ENCODE data around the gene WWOX. TPM values are rescaled to one million over a fixed set of nuclear protein-coding genes. Genes with fewer than 3 reads are reported as not detected.

WWOX gene
- total RNA-seq, 5 donors from 2014 or later (not counting 1 experiment from before 2014, with no cell fraction given): 21.2 to 26.0 (median 22.6) TPM

- no peak overlapping the region for H3K4me3 ChIP-seq (ENCODE audit: control insufficient read depth in 1 of 2, extremely low read depth in 1 of 2, low read length in 1 of 2)
- no peaks in the 10 kb centered on the region for H3K9me3 Mint-ChIP-seq
- peaks cover 3% of the 10 kb centered on the region for H3K36me3 Mint-ChIP-seq
- H3K4me3 Mint-ChIP-seq: no peak overlapping the region
- H3K27ac ChIP-seq (ENCODE audit: low read length): no peak overlapping the region
- 100% methylated on average over 1 of the region's 6 CpGs for WGBS (ENCODE audit: insufficient coverage)
- ChIA-PET CTCF (no interaction called here), POLR2A (interaction anchor here in 1 of 2 donors (0.6 kb wide), 1 partner anchor 1219 kb away, joined by 3 read pairs; no protein-coding TSS in a partner anchor)
- no peak for ATAC-seq (replicated peaks in 1 of 4)
- no peaks in the 10 kb centered on the region for H3K27me3 ChIP-seq (replicated peaks in 1 of 2; ENCODE audit: control insufficient read depth in 2 of 2, extremely low read depth in 1 of 2, insufficient read depth in 2 of 2, low read length in 1 of 2)
- no peaks in the 10 kb centered on the region for H3K27me3 Mint-ChIP-seq
- no peak for DNase-seq
- H3K4me1 Mint-ChIP-seq: peaks cover 0 to 11% (median 4%) of the 10 kb centered on the region in 3 donors
- H3K27ac Mint-ChIP-seq: no peak overlapping the region
- H3K4me1 ChIP-seq (ENCODE audit: control insufficient read depth in 1 of 2, extremely low read depth in 1 of 2, insufficient read depth in 2 of 2, low read length in 2 of 2): no peaks in the 10 kb centered on the region
- H3K36me3 ChIP-seq (ENCODE audit: control insufficient read depth in 2 of 2, extremely low read depth in 1 of 2, insufficient read depth in 1 of 2, low read length in 1 of 2): no peaks in the 10 kb centered on the region
- no peaks in the 10 kb centered on the region for H3K9me3 ChIP-seq
Measured at GRCh38 chr16:78955206-78955605, 855.8 kb downstream of the WWOX start.

GRCh38 chr16:78956859-78957258, 857.4 kb downstream of the WWOX start:
- Histone ChIP-seq H3K9me3 (no peaks in the 10 kb centered on the region), H3K27ac (ENCODE audit: low read length) (no peak overlapping the region), H3K4me1 (ENCODE audit: control insufficient read depth in 1 of 2, extremely low read depth in 1 of 2, insufficient read depth in 2 of 2, low read length in 2 of 2) (no peaks in the 10 kb centered on the region), H3K4me3 (ENCODE audit: control insufficient read depth in 1 of 2, extremely low read depth in 1 of 2, low read length in 1 of 2) (no peak overlapping the region), H3K27me3 (replicated peaks in 1 of 2; ENCODE audit: control insufficient read depth in 2 of 2, extremely low read depth in 1 of 2, insufficient read depth in 2 of 2, low read length in 1 of 2) (no peaks in the 10 kb centered on the region), H3K36me3 (ENCODE audit: control insufficient read depth in 2 of 2, extremely low read depth in 1 of 2, insufficient read depth in 1 of 2, low read length in 1 of 2) (no peaks in the 10 kb centered on the region)
- no peak for ATAC-seq (replicated peaks in 1 of 4)
- no peaks in the 10 kb centered on the region for H3K9me3 Mint-ChIP-seq
- 50% methylated on average over 1 of the region's 8 CpGs for WGBS (ENCODE audit: insufficient coverage)
- H3K4me1 Mint-ChIP-seq: peaks cover 0 to 14% (median 4%) of the 10 kb centered on the region in 3 donors
- CTCF ChIA-PET: no interaction called here
- peak overlapping the region in 1 of 3 donors; percentile 7 for H3K4me3 Mint-ChIP-seq
- H3K27ac Mint-ChIP-seq: peak overlapping the region in 1 of 2 donors; percentile 19
- POLR2A ChIA-PET: no interaction called here
- H3K36me3 Mint-ChIP-seq: peaks cover 3% of the 10 kb centered on the region
- no peak for DNase-seq
- H3K27me3 Mint-ChIP-seq: no peaks in the 10 kb centered on the region

GRCh38 chr16:78957317-78958100, 858.1 kb downstream of the WWOX start:
- CTCF ChIA-PET: no interaction called here

GRCh38 chr16:78961464-78961863, 862.0 kb downstream of the WWOX start:
- POLR2A ChIA-PET: interaction anchor here in 1 of 2 donors (0.6 kb wide), 1 partner anchor 8 kb away, joined by 6 read pairs; no protein-coding TSS in a partner anchor
- H3K27ac ChIP-seq (ENCODE audit: low read length): no peak overlapping the region
- Mint-ChIP-seq H3K27ac (no peak overlapping the region), H3K36me3 (peaks cover 10% of the 10 kb centered on the region), H3K27me3 (no peaks in the 10 kb centered on the region), H3K9me3 (peaks cover 0 to 11% (median 7%) of the 10 kb centered on the region in 3 donors), H3K4me1 (peaks cover 0 to 14% (median 4%) of the 10 kb centered on the region in 3 donors), H3K4me3 (no peak overlapping the region)
- DNase-seq (no peak), ATAC-seq (replicated peaks in 1 of 4) (no peak)
- WGBS (ENCODE audit: insufficient coverage): 100% methylated on average over 1 of the region's 2 CpGs
- no peaks in the 10 kb centered on the region for H3K27me3 ChIP-seq (replicated peaks in 1 of 2; ENCODE audit: control insufficient read depth in 2 of 2, extremely low read depth in 1 of 2, insufficient read depth in 2 of 2, low read length in 1 of 2)
- H3K4me1 ChIP-seq (ENCODE audit: control insufficient read depth in 1 of 2, extremely low read depth in 1 of 2, insufficient read depth in 2 of 2, low read length in 2 of 2): no peaks in the 10 kb centered on the region
- no peaks in the 10 kb centered on the region for H3K36me3 ChIP-seq (ENCODE audit: control insufficient read depth in 2 of 2, extremely low read depth in 1 of 2, insufficient read depth in 1 of 2, low read length in 1 of 2)
- no peak overlapping the region for H3K4me3 ChIP-seq (ENCODE audit: control insufficient read depth in 1 of 2, extremely low read depth in 1 of 2, low read length in 1 of 2)
- CTCF ChIA-PET: no interaction called here
- H3K9me3 ChIP-seq: no peaks in the 10 kb centered on the region

More at GRCh38 chr16:78957317-78958100, 858.1 kb downstream of the WWOX start:
- 73% methylated on average over 5 of the region's 15 CpGs for WGBS (ENCODE audit: insufficient coverage)
- H3K27ac ChIP-seq (ENCODE audit: low read length): no peak overlapping the region
- peaks cover 0 to 14% (median 4%) of the 10 kb centered on the region in 3 donors for H3K4me1 Mint-ChIP-seq
- POLR2A ChIA-PET: interaction anchor here in 1 of 2 donors (0.6 kb wide), 1 partner anchor 13 kb away, joined by 3 read pairs; no protein-coding TSS in a partner anchor
- peak overlapping the region; percentile 6 to 46 (median 7) for H3K4me3 Mint-ChIP-seq
- H3K36me3 Mint-ChIP-seq: peaks cover 3% of the 10 kb centered on the region
- H3K27me3 Mint-ChIP-seq: no peaks in the 10 kb centered on the region
- H3K4me1 ChIP-seq (ENCODE audit: control insufficient read depth in 1 of 2, extremely low read depth in 1 of 2, insufficient read depth in 2 of 2, low read length in 2 of 2): no peaks in the 10 kb centered on the region
- H3K27ac Mint-ChIP-seq: peak overlapping the region in 1 of 2 donors; percentile 19
- peak in 3 of 4 experiments; percentile 34 to 51 (median 40) for ATAC-seq (replicated peaks in 1 of 4)
- no peaks in the 10 kb centered on the region for H3K27me3 ChIP-seq (replicated peaks in 1 of 2; ENCODE audit: control insufficient read depth in 2 of 2, extremely low read depth in 1 of 2, insufficient read depth in 2 of 2, low read length in 1 of 2)
- no peaks in the 10 kb centered on the region for H3K9me3 ChIP-seq
- peak in 3 of 35 experiments; percentile 1 to 13 (median 3) for DNase-seq
- no peaks in the 10 kb centered on the region for H3K36me3 ChIP-seq (ENCODE audit: control insufficient read depth in 2 of 2, extremely low read depth in 1 of 2, insufficient read depth in 1 of 2, low read length in 1 of 2)
- H3K4me3 ChIP-seq (ENCODE audit: control insufficient read depth in 1 of 2, extremely low read depth in 1 of 2, low read length in 1 of 2): no peak overlapping the region
- no peaks in the 10 kb centered on the region for H3K9me3 Mint-ChIP-seq

- Histone ChIP-seq H3K27ac (ENCODE audit: low read length) (no peak overlapping the region), H3K27me3 (replicated peaks in 1 of 2; ENCODE audit: control insufficient read depth in 2 of 2, extremely low read depth in 1 of 2, insufficient read depth in 2 of 2, low read length in 1 of 2) (no peaks in the 10 kb centered on the region), H3K4me3 (ENCODE audit: control insufficient read depth in 1 of 2, extremely low read depth in 1 of 2, low read length in 1 of 2) (no peak overlapping the region), H3K9me3 (no peaks in the 10 kb centered on the region), H3K4me1 (ENCODE audit: control insufficient read depth in 1 of 2, extremely low read depth in 1 of 2, insufficient read depth in 2 of 2, low read length in 2 of 2) (no peaks in the 10 kb centered on the region), H3K36me3 (ENCODE audit: control insufficient read depth in 2 of 2, extremely low read depth in 1 of 2, insufficient read depth in 1 of 2, low read length in 1 of 2) (no peaks in the 10 kb centered on the region)
- ChIA-PET POLR2A (no interaction called here), CTCF (interaction anchor here in 1 of 2 donors (0.6 kb wide), 1 partner anchor 65 kb away, joined by 4 read pairs; no protein-coding TSS in a partner anchor)
- Mint-ChIP-seq H3K4me3 (no peak overlapping the region), H3K27ac (no peak overlapping the region), H3K9me3 (peaks cover 0 to 11% (median 7%) of the 10 kb centered on the region in 3 donors), H3K4me1 (peaks cover 0 to 7% (median 0%) of the 10 kb centered on the region in 3 donors), H3K27me3 (no peaks in the 10 kb centered on the region), H3K36me3 (peaks cover 10% of the 10 kb centered on the region)
- WGBS (ENCODE audit: insufficient coverage): no CpG with 5 or more reads among the region's 2 CpGs
- ATAC-seq (replicated peaks in 1 of 4) (no peak), DNase-seq (no peak)
Measured at GRCh38 chr16:78962457-78962929, 863.0 kb downstream of the WWOX start.

- DNase-seq (no peak), ATAC-seq (replicated peaks in 1 of 4) (no peak)
- Mint-ChIP-seq H3K36me3 (peaks cover 7% of the 10 kb centered on the region), H3K9me3 (peaks cover 3 to 9% (median 7%) of the 10 kb centered on the region in 3 donors), H3K4me3 (no peak overlapping the region), H3K4me1 (no peaks in the 10 kb centered on the region), H3K27me3 (no peaks in the 10 kb centered on the region), H3K27ac (no peak overlapping the region)
- H3K27me3 ChIP-seq (replicated peaks in 1 of 2; ENCODE audit: control insufficient read depth in 2 of 2, extremely low read depth in 1 of 2, insufficient read depth in 2 of 2, low read length in 1 of 2): no peaks in the 10 kb centered on the region
- no peak overlapping the region for H3K4me3 ChIP-seq (ENCODE audit: control insufficient read depth in 1 of 2, extremely low read depth in 1 of 2, low read length in 1 of 2)
- no peaks in the 10 kb centered on the region for H3K36me3 ChIP-seq (ENCODE audit: control insufficient read depth in 2 of 2, extremely low read depth in 1 of 2, insufficient read depth in 1 of 2, low read length in 1 of 2)
- POLR2A ChIA-PET: interaction anchor here in 1 of 2 donors (0.7 kb wide), 1 partner anchor 611 kb away, joined by 3 read pairs; no protein-coding TSS in a partner anchor
- 77% methylated on average over 16 of the region's 20 CpGs for WGBS (ENCODE audit: insufficient coverage)
- no peak overlapping the region for H3K27ac ChIP-seq (ENCODE audit: low read length)
- no peaks in the 10 kb centered on the region for H3K4me1 ChIP-seq (ENCODE audit: control insufficient read depth in 1 of 2, extremely low read depth in 1 of 2, insufficient read depth in 2 of 2, low read length in 2 of 2)
- H3K9me3 ChIP-seq: no peaks in the 10 kb centered on the region
- CTCF ChIA-PET: no interaction called here
Measured at GRCh38 chr16:78967948-78968347, 868.5 kb downstream of the WWOX start.
